Left ventricle myocardium inferior (tissue), 1 donor: ENCODE results near the gene NBL1. TPM values are rescaled to one million over a fixed set of nuclear protein-coding genes. Genes with fewer than 3 reads are reported as not detected.
"Not testable (repeated sequence)": the region's sequence is repeated elsewhere in the genome, so short reads cannot be mapped to it uniquely, and the experiment has no call there.

ENCODE experiments used
- DNase-seq: peaks from one replicate; pipeline ENCODE4 v3.0.0-alpha.2; 2020
- H3K27ac ChIP-seq: fragments of 200-600 bp; replicated peaks from 2 replicates; pipeline ENCODE4 v1.8.0; 2021
- H3K27me3 ChIP-seq: fragments of 200-600 bp; 2 replicates; pipeline ENCODE4 v1.8.0; 2021; ENCODE audit warnings: low read depth
- H3K36me3 ChIP-seq: fragments of 200-600 bp; 2 replicates; pipeline ENCODE4 v1.8.0; 2021
- H3K4me1 ChIP-seq: fragments of 200-600 bp; 2 replicates; pipeline ENCODE4 v1.8.0; 2021
- H3K4me3 ChIP-seq: fragments of 200-600 bp; 2 replicates; pipeline ENCODE4 v1.8.0; 2021; ENCODE audit warnings: mild to moderate bottlenecking, moderate library complexity
- H3K9me3 ChIP-seq: fragments of 200-600 bp; replicated peaks from 2 replicates; pipeline ENCODE4 v1.8.0; 2021
- intact Hi-C: fragments of 100-400 bp; cut with micrococcal nuclease; formaldehyde crosslinking; loops from one replicate; pipeline ENCODE4 v1.11.0; 2022
- total RNA-seq: library from RNA; stranded (reverse); fragmentation: NEBNext Ultra II Directional; extraction: Animal tissue kit (Norgen Biotek cat#: 25700); gene quantifications from one replicate; pipeline ENCODE4 v1.2.1, GENCODE V29; 2021
- TF ChIP-seq, protein P1 (sequence below): fragments of 200-600 bp; IDR thresholded peaks from 2 replicates; pipeline ENCODE4 v1.8.0; 2021; ENCODE audit warnings: antibody characterized with exemption, mild to moderate bottlenecking, borderline replicate concordance
- donor health status: DM: no; HTN: yes; CAD: no; lungs with severe emphysema.

The NBL1 gene
- total RNA-seq, 1 donor from 2014 or later, result 30.0 TPM

DNA sequence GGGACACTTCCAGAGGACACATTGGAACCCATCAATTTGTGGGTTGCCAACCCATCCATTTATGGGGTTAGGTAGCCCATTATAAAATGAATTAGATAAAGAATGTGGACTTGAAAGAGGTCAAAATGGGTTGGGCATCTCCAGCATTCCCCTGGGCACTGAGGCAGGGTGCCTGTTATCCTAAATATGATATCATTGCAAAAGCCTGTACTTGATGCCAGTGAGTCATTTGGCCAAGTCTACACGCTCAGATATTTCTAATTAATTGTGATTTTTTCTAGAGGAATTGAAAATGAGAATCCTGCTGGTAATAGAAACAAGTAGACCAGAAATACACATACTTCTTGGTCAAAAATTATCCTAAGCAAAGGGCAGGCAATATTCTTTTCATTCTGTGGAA is 21.9 kb upstream of the NBL1 start:
- peaks cover 41% of the 10 kb centered on the region for H3K36me3 ChIP-seq
- DNase-seq, result no peak
- no peaks in the 10 kb centered on the region for H3K27me3 ChIP-seq
- H3K9me3 ChIP-seq, result no peaks in the 10 kb centered on the region
- no peak overlapping the region for H3K27ac ChIP-seq
- intact Hi-C loops, result no loop called here
- H3K4me3 ChIP-seq, result no peak overlapping the region
- peaks cover 54% of the 10 kb centered on the region for H3K4me1 ChIP-seq
- TF ChIP-seq, protein P1, sequence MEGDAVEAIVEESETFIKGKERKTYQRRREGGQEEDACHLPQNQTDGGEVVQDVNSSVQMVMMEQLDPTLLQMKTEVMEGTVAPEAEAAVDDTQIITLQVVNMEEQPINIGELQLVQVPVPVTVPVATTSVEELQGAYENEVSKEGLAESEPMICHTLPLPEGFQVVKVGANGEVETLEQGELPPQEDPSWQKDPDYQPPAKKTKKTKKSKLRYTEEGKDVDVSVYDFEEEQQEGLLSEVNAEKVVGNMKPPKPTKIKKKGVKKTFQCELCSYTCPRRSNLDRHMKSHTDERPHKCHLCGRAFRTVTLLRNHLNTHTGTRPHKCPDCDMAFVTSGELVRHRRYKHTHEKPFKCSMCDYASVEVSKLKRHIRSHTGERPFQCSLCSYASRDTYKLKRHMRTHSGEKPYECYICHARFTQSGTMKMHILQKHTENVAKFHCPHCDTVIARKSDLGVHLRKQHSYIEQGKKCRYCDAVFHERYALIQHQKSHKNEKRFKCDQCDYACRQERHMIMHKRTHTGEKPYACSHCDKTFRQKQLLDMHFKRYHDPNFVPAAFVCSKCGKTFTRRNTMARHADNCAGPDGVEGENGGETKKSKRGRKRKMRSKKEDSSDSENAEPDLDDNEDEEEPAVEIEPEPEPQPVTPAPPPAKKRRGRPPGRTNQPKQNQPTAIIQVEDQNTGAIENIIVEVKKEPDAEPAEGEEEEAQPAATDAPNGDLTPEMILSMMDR, result no peak

DNA sequence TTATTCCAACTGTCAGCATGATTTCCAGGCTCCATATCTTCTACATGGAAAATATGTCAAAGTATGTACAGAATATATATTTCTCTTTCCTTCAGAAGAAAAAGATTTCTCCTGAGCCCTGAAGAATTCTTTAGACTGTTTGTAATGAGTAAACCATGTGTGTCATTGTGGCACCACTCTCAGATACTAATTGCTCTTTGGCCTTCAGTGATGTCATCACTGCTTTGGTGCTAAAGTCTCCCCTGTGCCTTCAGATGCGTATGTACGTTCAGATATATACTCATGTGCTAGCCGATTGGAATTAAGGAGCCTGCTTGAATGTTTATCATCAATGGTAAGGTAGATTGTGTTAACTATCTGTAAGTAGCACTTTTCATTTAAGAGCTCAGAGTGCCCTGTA is 20.6 kb upstream of the NBL1 start:
- Histone ChIP-seq H3K27ac (no peak overlapping the region), H3K36me3 (peaks cover 53% of the 10 kb centered on the region), H3K4me3 (no peak overlapping the region), H3K4me1 (peaks cover 51% of the 10 kb centered on the region), H3K9me3 (no peaks in the 10 kb centered on the region), H3K27me3 (no peaks in the 10 kb centered on the region)
- TF ChIP-seq, protein P1, result no peak
- DNase-seq, result no peak
- intact Hi-C loops, result no loop called here

DNA sequence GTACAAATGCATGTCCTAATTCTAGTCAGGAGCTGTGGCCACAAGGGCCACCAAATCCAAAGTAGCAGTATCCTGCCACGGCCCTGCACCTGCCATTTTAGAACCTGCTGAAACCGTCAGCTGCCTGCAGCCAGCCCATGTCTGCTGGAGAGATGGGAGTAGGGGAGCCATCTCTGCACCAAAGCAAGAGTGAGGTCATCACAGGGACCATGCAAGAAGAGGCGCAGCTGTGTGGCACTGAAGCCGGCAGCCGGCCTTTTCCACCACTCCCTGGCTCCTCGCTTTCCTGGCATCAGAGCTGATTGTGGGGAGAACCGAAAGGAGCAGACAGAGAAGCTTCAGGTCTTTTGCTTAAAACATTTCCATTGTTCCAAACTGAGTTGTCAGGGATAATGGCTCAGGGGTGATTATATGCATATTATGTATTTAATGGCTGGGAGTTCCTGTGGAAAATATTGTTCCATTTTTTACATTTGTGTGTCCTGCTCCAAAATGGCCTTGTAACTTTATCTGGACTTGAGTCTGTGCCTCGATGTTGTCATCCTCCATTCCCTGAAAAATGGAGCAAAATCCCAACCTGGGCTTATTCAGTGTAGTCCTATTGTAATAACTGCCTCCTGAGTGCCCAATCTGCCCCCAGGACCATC is 18.7 kb upstream of the NBL1 start:
- TF ChIP-seq, protein P1, result no peak
- intact Hi-C loops, result no loop called here
- no peak for DNase-seq
- no peak overlapping the region for H3K27ac ChIP-seq
- H3K36me3 ChIP-seq, result peaks cover 70% of the 10 kb centered on the region
- no peaks in the 10 kb centered on the region for H3K27me3 ChIP-seq
- no peaks in the 10 kb centered on the region for H3K9me3 ChIP-seq
- H3K4me3 ChIP-seq, result no peak overlapping the region
- peaks cover 42% of the 10 kb centered on the region for H3K4me1 ChIP-seq

DNA sequence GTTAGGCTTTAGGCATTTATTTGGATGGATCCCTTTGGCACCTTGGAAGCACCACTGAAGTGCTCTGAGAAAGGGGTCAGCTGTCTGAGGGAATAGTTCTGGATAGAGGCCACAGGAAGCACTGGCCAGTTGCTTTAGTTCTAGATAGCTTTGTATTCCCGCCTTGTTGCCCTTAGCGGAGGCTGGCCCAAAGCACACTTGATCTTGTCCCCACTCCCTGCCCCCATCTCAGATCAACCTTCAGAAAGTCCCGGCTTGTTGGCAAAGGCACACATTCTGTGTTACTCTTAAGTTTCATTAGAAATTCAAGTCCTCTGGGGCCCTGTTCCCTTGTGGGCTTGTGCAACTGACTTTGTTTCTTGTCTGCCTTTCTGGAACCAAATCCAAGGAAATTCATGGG is 15.2 kb upstream of the NBL1 start:
- H3K27me3 ChIP-seq, result no peaks in the 10 kb centered on the region
- no peak overlapping the region for H3K4me3 ChIP-seq
- peaks cover 19% of the 10 kb centered on the region for H3K4me1 ChIP-seq
- intact Hi-C loops, result no loop called here
- TF ChIP-seq, protein P1, result no peak
- peaks cover 60% of the 10 kb centered on the region for H3K36me3 ChIP-seq
- peak overlapping the region; percentile 13 for H3K27ac ChIP-seq
- no peak for DNase-seq
- H3K9me3 ChIP-seq, result no peaks in the 10 kb centered on the region

DNA sequence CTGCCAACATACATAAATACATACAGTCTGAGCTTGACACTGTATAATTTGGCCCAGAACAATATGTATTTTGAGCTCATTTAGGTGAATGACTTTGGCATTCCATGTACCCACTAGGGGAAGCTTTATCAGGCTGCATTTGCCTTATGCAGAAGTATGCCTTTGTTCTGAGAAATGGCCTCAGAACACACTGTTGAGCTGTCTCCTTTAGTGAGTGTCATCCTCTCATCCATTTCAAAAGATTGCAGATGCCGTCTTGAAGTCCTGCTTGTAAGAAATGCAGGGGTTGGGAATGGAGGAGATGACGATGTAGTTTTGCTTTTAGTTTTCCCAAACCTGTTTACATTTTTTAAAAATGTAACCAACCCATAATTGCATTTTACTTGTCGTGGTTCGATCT is 14.8 kb upstream of the NBL1 start:
- Histone ChIP-seq H3K36me3 (peaks cover 55% of the 10 kb centered on the region), H3K27me3 (no peaks in the 10 kb centered on the region), H3K9me3 (no peaks in the 10 kb centered on the region), H3K4me3 (no peak overlapping the region), H3K27ac (peak overlapping the region; percentile 13), H3K4me1 (peaks cover 19% of the 10 kb centered on the region)
- TF ChIP-seq, protein P1, result no peak
- DNase-seq, result no peak
- intact Hi-C loops, result no loop called here

DNA sequence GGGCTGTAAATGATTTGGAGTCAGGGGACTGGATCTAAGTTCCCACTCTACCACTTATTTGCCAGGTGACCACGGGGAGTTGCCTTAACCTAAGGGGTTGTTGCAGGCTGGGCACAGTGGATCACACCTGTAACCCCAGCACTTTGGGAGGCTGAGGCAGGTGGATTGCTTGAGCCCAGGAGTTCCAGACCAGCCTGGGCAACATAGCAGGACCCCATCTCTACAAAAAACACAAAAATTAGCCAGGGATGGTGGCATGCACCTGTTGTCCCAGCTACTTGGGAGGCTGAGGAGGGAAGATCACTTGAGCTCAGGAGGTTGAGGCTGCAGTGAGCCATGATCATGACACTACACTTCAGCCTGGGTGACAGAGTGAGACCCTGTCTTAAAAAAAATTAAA is 13.9 kb upstream of the NBL1 start:
- H3K27ac ChIP-seq, DNase-seq, intact Hi-C loops, H3K4me3 ChIP-seq, H3K27me3 ChIP-seq, H3K9me3 ChIP-seq: not testable (repeated sequence)
- peaks cover 19% of the 10 kb centered on the region for H3K4me1 ChIP-seq
- H3K36me3 ChIP-seq, result peaks cover 47% of the 10 kb centered on the region
